ENCODE results near the gene NMRK1. TPM values are rescaled to one million over a fixed set of nuclear protein-coding genes. Genes with fewer than 3 reads are reported as not detected.

Gene NMRK1
- total and polyA plus RNA-seq, 7 experiments from 2014 or later, result 23.4 to 103 (median 64.3) TPM

DNA sequence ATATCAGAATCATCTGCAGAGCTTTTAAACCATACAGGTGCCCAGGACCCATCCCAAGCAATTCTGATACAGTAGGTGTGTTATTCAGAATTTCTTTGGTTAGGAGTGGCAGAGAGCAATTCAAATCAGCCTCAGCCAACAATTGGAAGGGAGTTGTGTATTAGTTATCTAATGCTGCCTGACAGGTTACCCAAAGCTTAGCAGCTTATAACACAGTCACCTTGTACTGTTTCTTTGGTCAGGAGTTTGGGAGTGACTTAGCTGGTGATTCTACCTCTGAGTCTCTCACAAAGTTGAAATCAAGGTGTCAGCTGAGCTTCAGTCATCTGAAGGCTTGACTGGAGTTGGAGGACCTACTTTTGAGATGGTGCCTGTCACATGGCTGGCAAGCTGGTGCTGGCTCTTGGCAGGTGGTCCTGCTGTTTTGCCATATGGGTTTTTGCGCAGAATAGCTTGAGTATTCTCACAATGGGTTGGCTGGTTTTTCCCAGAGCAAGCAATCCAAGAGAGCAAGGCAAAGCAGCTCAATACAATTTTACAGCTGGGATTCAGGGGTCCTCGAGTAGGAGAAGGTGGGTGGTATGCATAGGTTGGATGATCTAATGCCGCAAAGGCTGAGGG lies 41.1 kb downstream of the NMRK1 start:
- peaks cover 0 to 1% (median 0%) of the 10 kb centered on the region in 11 donors for H3K9me3 Mint-ChIP-seq
- no peaks in the 10 kb centered on the region for H3K4me1 Mint-ChIP-seq
- DNase-seq, result no peak
- intact Hi-C loops (cut with micrococcal nuclease), result no loop called here
- POLR2A ChIA-PET, result interaction anchor here (1.0 kb wide), 1 partner anchor 13 kb away, joined by 3 read pairs; no protein-coding TSS in a partner anchor
- CTCF ChIA-PET, result interaction anchor here (1.7 kb wide), 1 partner anchor 11 kb away, joined by 3 read pairs; no protein-coding TSS in a partner anchor
- no peaks in the 10 kb centered on the region for H3K27me3 ChIP-seq (ENCODE audit: control insufficient read depth in 2 of 2, insufficient read depth in 2 of 2, low read length in 2 of 2)
- H3K4me3 Mint-ChIP-seq, result no peak overlapping the region
- no peaks in the 10 kb centered on the region for H3K36me3 ChIP-seq (ENCODE audit: control insufficient read depth in 2 of 3, insufficient read depth in 3 of 3, low read length in 3 of 3)
- H3K27me3 Mint-ChIP-seq, result peaks cover 0 to 8% (median 0%) of the 10 kb centered on the region in 5 donors
- no peak overlapping the region for H3K27ac ChIP-seq (ENCODE audit: low read depth, low read length)
- H3K4me3 ChIP-seq (ENCODE audit: low read length), result no peak overlapping the region
- no peaks in the 10 kb centered on the region for H3K36me3 Mint-ChIP-seq
- no peak overlapping the region for H3K27ac Mint-ChIP-seq
- H3K9me3 ChIP-seq (ENCODE audit: control insufficient read depth in 2 of 3, low read length in 3 of 3), result no peaks in the 10 kb centered on the region
- H3K4me1 ChIP-seq (ENCODE audit: control insufficient read depth in 2 of 2, insufficient read depth in 2 of 2, low read length in 2 of 2), result no peaks in the 10 kb centered on the region
- no peak for ATAC-seq

- Histone ChIP-seq H3K4me3 (ENCODE audit: low read length) (no peak overlapping the region), H3K27ac (ENCODE audit: low read depth, low read length) (no peak overlapping the region), H3K27me3 (ENCODE audit: control insufficient read depth in 2 of 2, insufficient read depth in 2 of 2, low read length in 2 of 2) (no peaks in the 10 kb centered on the region), H3K9me3 (ENCODE audit: control insufficient read depth in 2 of 3, low read length in 3 of 3) (no peaks in the 10 kb centered on the region), H3K4me1 (ENCODE audit: control insufficient read depth in 2 of 2, insufficient read depth in 2 of 2, low read length in 2 of 2) (no peaks in the 10 kb centered on the region), H3K36me3 (ENCODE audit: control insufficient read depth in 2 of 3, insufficient read depth in 3 of 3, low read length in 3 of 3) (no peaks in the 10 kb centered on the region)
- no peak for DNase-seq
- no peaks in the 10 kb centered on the region for H3K36me3 Mint-ChIP-seq
- intact Hi-C loops (cut with micrococcal nuclease), result no loop called here
- no peak for ATAC-seq
- H3K4me3 Mint-ChIP-seq, result no peak overlapping the region
- peaks cover 0 to 14% (median under 1%) of the 10 kb centered on the region in 5 donors for H3K27me3 Mint-ChIP-seq
- H3K27ac Mint-ChIP-seq, result no peak overlapping the region
- POLR2A ChIA-PET, result interaction anchor here (0.6 kb wide), 1 partner anchor 1359 kb away, joined by 5 read pairs; no protein-coding TSS in a partner anchor
- no peaks in the 10 kb centered on the region for H3K4me1 Mint-ChIP-seq
- H3K9me3 Mint-ChIP-seq, result no peaks in the 10 kb centered on the region
- CTCF ChIA-PET, result no interaction called here
Observed at GRCh38 chr9:75041041-75041440, 46.9 kb downstream of the NMRK1 start.

DNA sequence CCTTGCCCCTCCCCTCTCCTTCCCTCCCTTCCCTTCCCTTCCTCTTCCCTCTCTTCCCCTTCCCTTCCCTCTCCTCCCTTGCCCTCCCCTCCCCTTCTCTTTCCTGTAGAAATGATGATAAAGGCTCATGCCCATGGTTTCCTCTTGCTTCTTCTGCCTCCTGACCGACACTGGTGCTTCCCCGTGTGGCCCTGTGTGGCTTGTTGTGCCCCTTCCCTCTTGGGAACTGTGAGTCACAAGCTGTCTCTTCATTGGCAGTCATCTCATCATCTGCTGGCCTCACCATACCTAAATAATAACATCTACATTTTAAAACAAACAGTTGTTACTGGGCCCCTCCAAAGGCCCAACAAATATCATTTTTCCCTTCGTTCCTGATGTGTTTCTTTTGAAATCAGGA lies 48.2 kb downstream of the NMRK1 start:
- POLR2A ChIA-PET, result interaction anchor here (0.8 to 1.0 kb wide), 2 partner anchors 9 to 11 kb away, joined by 3 read pairs; no protein-coding TSS in a partner anchor
- intact Hi-C loops (cut with micrococcal nuclease), result no loop called here

DNA sequence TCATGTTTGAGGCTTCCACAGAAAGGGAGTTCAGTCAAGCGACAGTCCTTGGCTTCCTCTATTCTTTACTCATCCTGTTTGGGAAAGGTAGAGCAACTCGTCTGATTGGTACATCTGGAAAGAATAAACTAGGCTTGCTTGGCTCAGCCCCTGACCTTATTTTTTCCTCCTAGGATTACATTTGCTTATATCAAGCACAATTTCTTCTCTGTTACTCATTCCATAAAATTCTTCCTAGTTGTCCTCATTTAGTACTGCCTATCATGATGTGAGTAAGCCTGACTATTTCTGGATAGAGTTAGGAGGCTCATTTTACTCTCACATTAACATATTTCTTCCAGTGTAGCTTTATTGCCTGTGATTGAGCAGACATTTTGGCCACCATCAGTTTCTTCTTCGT lies 48.9 kb downstream of the NMRK1 start:
- Mint-ChIP-seq H3K36me3 (no peaks in the 10 kb centered on the region), H3K27ac (peak overlapping the region in 1 of 9 donors; percentile 4), H3K4me1 (no peaks in the 10 kb centered on the region), H3K27me3 (peaks cover 0 to 17% (median 4%) of the 10 kb centered on the region in 5 donors), H3K4me3 (no peak overlapping the region), H3K9me3 (no peaks in the 10 kb centered on the region)
- Histone ChIP-seq H3K27me3 (ENCODE audit: control insufficient read depth in 2 of 2, insufficient read depth in 2 of 2, low read length in 2 of 2) (no peaks in the 10 kb centered on the region), H3K36me3 (ENCODE audit: control insufficient read depth in 2 of 3, insufficient read depth in 3 of 3, low read length in 3 of 3) (no peaks in the 10 kb centered on the region), H3K4me3 (ENCODE audit: low read length) (no peak overlapping the region), H3K9me3 (ENCODE audit: control insufficient read depth in 2 of 3, low read length in 3 of 3) (no peaks in the 10 kb centered on the region), H3K4me1 (ENCODE audit: control insufficient read depth in 2 of 2, insufficient read depth in 2 of 2, low read length in 2 of 2) (no peaks in the 10 kb centered on the region), H3K27ac (ENCODE audit: low read depth, low read length) (no peak overlapping the region)
- ChIA-PET POLR2A (interaction anchor here (1.0 kb wide), 1 partner anchor 10 kb away, joined by 3 read pairs; no protein-coding TSS in a partner anchor), CTCF (no interaction called here)
- no peak for DNase-seq
- ATAC-seq, result no peak
- intact Hi-C loops (cut with micrococcal nuclease), result no loop called here

More for the DNA sequence above, 48.2 kb downstream of the NMRK1 start:
- Mint-ChIP-seq H3K4me1 (no peaks in the 10 kb centered on the region), H3K36me3 (no peaks in the 10 kb centered on the region), H3K9me3 (no peaks in the 10 kb centered on the region), H3K27ac (no peak overlapping the region), H3K4me3 (no peak overlapping the region), H3K27me3 (peaks cover 0 to 13% (median 4%) of the 10 kb centered on the region in 5 donors)
- no peak for DNase-seq
- no peak overlapping the region for H3K4me3 ChIP-seq (ENCODE audit: low read length)
- no peaks in the 10 kb centered on the region for H3K27me3 ChIP-seq (ENCODE audit: control insufficient read depth in 2 of 2, insufficient read depth in 2 of 2, low read length in 2 of 2)
- ATAC-seq, result no peak
- CTCF ChIA-PET, result no interaction called here
- no peaks in the 10 kb centered on the region for H3K4me1 ChIP-seq (ENCODE audit: control insufficient read depth in 2 of 2, insufficient read depth in 2 of 2, low read length in 2 of 2)
- H3K27ac ChIP-seq (ENCODE audit: low read depth, low read length), result no peak overlapping the region
- no peaks in the 10 kb centered on the region for H3K9me3 ChIP-seq (ENCODE audit: control insufficient read depth in 2 of 3, low read length in 3 of 3)
- H3K36me3 ChIP-seq (ENCODE audit: control insufficient read depth in 2 of 3, insufficient read depth in 3 of 3, low read length in 3 of 3), result no peaks in the 10 kb centered on the region

DNA sequence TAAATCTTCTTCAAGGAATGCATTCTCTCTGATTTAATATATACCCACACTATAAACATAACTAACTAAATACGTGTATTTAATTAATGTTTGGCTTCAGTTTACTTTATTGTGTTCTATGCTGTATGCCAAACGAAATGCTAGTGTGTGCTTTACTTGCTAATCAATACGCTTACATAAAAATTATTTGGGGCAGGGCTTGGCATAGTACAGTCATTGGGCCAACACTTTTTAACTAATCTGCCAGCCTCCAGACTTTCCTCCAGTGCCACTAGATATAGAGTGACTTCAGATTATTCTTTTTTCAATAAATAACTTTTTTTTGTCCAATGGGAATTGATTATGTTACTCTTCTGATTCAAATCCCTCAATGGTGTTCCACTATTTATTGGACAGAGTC lies 51.2 kb downstream of the NMRK1 start:
- H3K36me3 Mint-ChIP-seq, result no peaks in the 10 kb centered on the region
- no peak overlapping the region for H3K27ac Mint-ChIP-seq

GRCh38 chr9:75033791-75034473 lies 54.0 kb downstream of the NMRK1 start:
- no peaks in the 10 kb centered on the region for H3K36me3 Mint-ChIP-seq
- ATAC-seq (no peak), DNase-seq (no peak)
- peaks cover 0 to 2% (median 0%) of the 10 kb centered on the region in 7 donors for H3K4me1 Mint-ChIP-seq
- ChIA-PET POLR2A (interaction anchor here (0.7 to 1.4 kb wide), 5 partner anchors 12 to 82 kb away, joined by 3 to 4 read pairs (median 3); partner anchors contain the start of genes C9orf40, NMRK1 and OSTF1), CTCF (interaction anchor here (0.6 kb wide), 1 partner anchor 9 kb away, joined by 3 read pairs; no protein-coding TSS in a partner anchor)
- H3K36me3 ChIP-seq (ENCODE audit: control insufficient read depth in 2 of 3, insufficient read depth in 3 of 3, low read length in 3 of 3), result no peaks in the 10 kb centered on the region
- intact Hi-C loops (cut with micrococcal nuclease), result no loop called here
- H3K9me3 Mint-ChIP-seq, result no peaks in the 10 kb centered on the region
- H3K9me3 ChIP-seq (ENCODE audit: control insufficient read depth in 2 of 3, low read length in 3 of 3), result no peaks in the 10 kb centered on the region
- no peak overlapping the region for H3K4me3 ChIP-seq (ENCODE audit: low read length)
- H3K27ac Mint-ChIP-seq, result no peak overlapping the region
- no peaks in the 10 kb centered on the region for H3K27me3 ChIP-seq (ENCODE audit: control insufficient read depth in 2 of 2, insufficient read depth in 2 of 2, low read length in 2 of 2)
- no peak overlapping the region for H3K4me3 Mint-ChIP-seq
- H3K4me1 ChIP-seq (ENCODE audit: control insufficient read depth in 2 of 2, insufficient read depth in 2 of 2, low read length in 2 of 2), result no peaks in the 10 kb centered on the region
- peaks cover 0 to 17% (median 4%) of the 10 kb centered on the region in 5 donors for H3K27me3 Mint-ChIP-seq
- H3K27ac ChIP-seq (ENCODE audit: low read depth, low read length), result no peak overlapping the region

More for the DNA sequence above, 51.2 kb downstream of the NMRK1 start:
- no peak overlapping the region for H3K4me3 Mint-ChIP-seq
- intact Hi-C loops (cut with micrococcal nuclease), result no loop called here
- peaks cover 0 to 21% (median 4%) of the 10 kb centered on the region in 5 donors for H3K27me3 Mint-ChIP-seq
- POLR2A ChIA-PET, result no interaction called here
- no peaks in the 10 kb centered on the region for H3K4me1 ChIP-seq (ENCODE audit: control insufficient read depth in 2 of 2, insufficient read depth in 2 of 2, low read length in 2 of 2)
- no peaks in the 10 kb centered on the region for H3K9me3 ChIP-seq (ENCODE audit: control insufficient read depth in 2 of 3, low read length in 3 of 3)
- H3K27me3 ChIP-seq (ENCODE audit: control insufficient read depth in 2 of 2, insufficient read depth in 2 of 2, low read length in 2 of 2), result no peaks in the 10 kb centered on the region
- CTCF ChIA-PET, result no interaction called here
- DNase-seq (no peak), ATAC-seq (no peak)
- no peaks in the 10 kb centered on the region for H3K9me3 Mint-ChIP-seq
- no peaks in the 10 kb centered on the region for H3K36me3 ChIP-seq (ENCODE audit: control insufficient read depth in 2 of 3, insufficient read depth in 3 of 3, low read length in 3 of 3)
- H3K4me1 Mint-ChIP-seq, result no peaks in the 10 kb centered on the region
- no peak overlapping the region for H3K27ac ChIP-seq (ENCODE audit: low read depth, low read length)
- H3K4me3 ChIP-seq (ENCODE audit: low read length), result no peak overlapping the region
